Ureter (tissue), 1 donor: ENCODE measurements around the gene BMX. TPM values are rescaled to one million over a fixed set of nuclear protein-coding genes. Genes with fewer than 3 reads are reported as not detected.

Source experiments
- DNase-seq: peaks from one replicate; pipeline ENCODE4 v3.0.0-alpha.2; 2020; ENCODE audit warnings: low spot score
- total RNA-seq: library from RNA; stranded (reverse); gene quantifications from one replicate; pipeline ENCODE4 v1.2.4, GENCODE V29; 2023
- donor health status: DM: yes; HTN: yes; CAD: no.

BMX gene
- total RNA-seq, 1 donor from 2014 or later = 1.4 TPM

- no peak for DNase-seq
Observed at GRCh38 chrX:15570145-15570544, 69.5 kb downstream of the BMX start.

- DNase-seq = no peak
Observed at GRCh38 chrX:15574017-15574416, 73.4 kb downstream of the BMX start.

GRCh38 chrX:15576019-15576418, 75.4 kb downstream of the BMX start:
- no peak for DNase-seq

- DNase-seq = no peak
Observed at GRCh38 chrX:15579778-15580747, 79.5 kb downstream of the BMX start.

GRCh38 chrX:15594371-15594770, 93.8 kb downstream of the BMX start:
- DNase-seq = no peak

GRCh38 chrX:15598026-15598425, 97.4 kb downstream of the BMX start:
- DNase-seq = no peak

GRCh38 chrX:15599461-15599860, 98.9 kb downstream of the BMX start:
- no peak for DNase-seq

GRCh38 chrX:15600049-15600448, 99.4 kb downstream of the BMX start:
- no peak for DNase-seq

- DNase-seq = no peak
Observed at GRCh38 chrX:15600745-15601144, 100.1 kb downstream of the BMX start, which contains the start of gene ACE2. TSS of gene ACE2 (minus strand) at chrX:15600960. CDS start at chrX:15600911, 49 bp downstream.

- DNase-seq = no peak
Observed at GRCh38 chrX:15601932-15602331, 101.3 kb downstream of the BMX start.

- no peak for DNase-seq
Observed at GRCh38 chrX:15602761-15603160, 102.2 kb downstream of the BMX start.

GRCh38 chrX:15605226-15605625, 104.6 kb downstream of the BMX start:
- no peak for DNase-seq

Other genes with a start within 250 kb of the BMX start
- 2.0 TPM for gene ASB9, start 230.7 kb upstream of the BMX start, total RNA-seq
- gene ASB11, start 185.2 kb upstream of the BMX start, total RNA-seq = not detected
- 25.5 TPM for gene PIGA, start 165.3 kb upstream of the BMX start, total RNA-seq
- 4.1 TPM for gene VEGFD, start 116.4 kb upstream of the BMX start, total RNA-seq
- 19.0 TPM for gene PIR, start 7.5 kb upstream of the BMX start, total RNA-seq
- 1.8 TPM for gene ACE2, start 100.2 kb downstream of the BMX start, total RNA-seq
- gene CLTRN, start 164.0 kb downstream of the BMX start, total RNA-seq = 2.2 TPM
- gene CA5B, start 237.5 kb downstream of the BMX start, total RNA-seq = 24.2 TPM